ENCODE data around the gene LENG8. TPM values are rescaled to one million over a fixed set of nuclear protein-coding genes. Genes with fewer than 3 reads are reported as not detected.
"Not testable (repeated sequence)": the region's sequence is repeated elsewhere in the genome, so short reads cannot be mapped to it uniquely, and the experiment has no call there.

The LENG8 gene
- total and polyA plus RNA-seq, 4 donors = 6.9 to 46.7 (median 18.7) TPM

DNA sequence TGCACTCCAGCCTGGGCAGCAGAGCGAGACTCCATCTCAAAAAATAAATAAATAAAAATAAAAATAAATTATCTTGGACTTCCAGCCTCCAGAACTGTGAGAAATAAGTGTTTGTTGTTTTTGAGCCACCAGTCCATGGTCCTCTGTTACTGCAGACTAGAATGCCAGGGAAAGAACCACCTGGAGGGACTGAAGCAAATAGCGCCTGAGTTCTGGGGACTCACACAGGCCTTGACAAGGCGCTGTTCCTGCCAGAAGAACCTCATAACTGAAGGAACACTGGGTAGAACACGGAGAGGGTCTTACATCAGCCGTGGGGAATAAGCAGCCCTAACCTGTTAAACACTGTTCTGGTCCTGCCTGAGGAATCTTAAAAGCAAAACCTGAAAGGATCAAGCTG lies 8.4 kb upstream of the LENG8 start:
- WGBS = 94% methylated on average over 5 of the region's 5 CpGs
- no peaks in the 10 kb centered on the region for H3K9me3 ChIP-seq (ENCODE audit: control insufficient read depth in 4 of 4, low read length in 3 of 4)
- peaks cover 0 to 5% (median 2%) of the 10 kb centered on the region in 4 donors for H3K4me1 ChIP-seq (ENCODE audit: control insufficient read depth in 4 of 4, insufficient read depth in 4 of 4, low read length in 3 of 4)
- H3K27me3 ChIP-seq (ENCODE audit: control insufficient read depth in 4 of 4, insufficient read depth in 4 of 4, low read length in 3 of 4) = no peaks in the 10 kb centered on the region
- H3K27ac ChIP-seq (ENCODE audit: low read depth in 1 of 2, low read length in 2 of 2) = no peak overlapping the region
- H3K9ac ChIP-seq (ENCODE audit: low read depth in 1 of 2, low read length in 2 of 2) = no peak overlapping the region
- no peak for DNase-seq (ENCODE audit: low spot score)
- TF ChIP-seq FOXA2 (IDR thresholded peaks at IDR 0.05) (no peak), TAF1 (conservative IDR thresholded peaks at IDR 0.05) (no peak)
- TF ChIP-seq, protein P1, sequence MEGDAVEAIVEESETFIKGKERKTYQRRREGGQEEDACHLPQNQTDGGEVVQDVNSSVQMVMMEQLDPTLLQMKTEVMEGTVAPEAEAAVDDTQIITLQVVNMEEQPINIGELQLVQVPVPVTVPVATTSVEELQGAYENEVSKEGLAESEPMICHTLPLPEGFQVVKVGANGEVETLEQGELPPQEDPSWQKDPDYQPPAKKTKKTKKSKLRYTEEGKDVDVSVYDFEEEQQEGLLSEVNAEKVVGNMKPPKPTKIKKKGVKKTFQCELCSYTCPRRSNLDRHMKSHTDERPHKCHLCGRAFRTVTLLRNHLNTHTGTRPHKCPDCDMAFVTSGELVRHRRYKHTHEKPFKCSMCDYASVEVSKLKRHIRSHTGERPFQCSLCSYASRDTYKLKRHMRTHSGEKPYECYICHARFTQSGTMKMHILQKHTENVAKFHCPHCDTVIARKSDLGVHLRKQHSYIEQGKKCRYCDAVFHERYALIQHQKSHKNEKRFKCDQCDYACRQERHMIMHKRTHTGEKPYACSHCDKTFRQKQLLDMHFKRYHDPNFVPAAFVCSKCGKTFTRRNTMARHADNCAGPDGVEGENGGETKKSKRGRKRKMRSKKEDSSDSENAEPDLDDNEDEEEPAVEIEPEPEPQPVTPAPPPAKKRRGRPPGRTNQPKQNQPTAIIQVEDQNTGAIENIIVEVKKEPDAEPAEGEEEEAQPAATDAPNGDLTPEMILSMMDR (IDR thresholded peaks at IDR 0.05; ENCODE audit: low read depth, low read length, missing input control) = no peak
- peaks cover 0 to 4% (median under 1%) of the 10 kb centered on the region in 4 donors for H3K36me3 ChIP-seq (ENCODE audit: control insufficient read depth in 4 of 4, insufficient read depth in 3 of 4, low read depth in 1 of 4, low read length in 3 of 4)
- no peak overlapping the region for H3K4me3 ChIP-seq (ENCODE audit: low read depth in 1 of 3, low read length in 3 of 3)

DNA sequence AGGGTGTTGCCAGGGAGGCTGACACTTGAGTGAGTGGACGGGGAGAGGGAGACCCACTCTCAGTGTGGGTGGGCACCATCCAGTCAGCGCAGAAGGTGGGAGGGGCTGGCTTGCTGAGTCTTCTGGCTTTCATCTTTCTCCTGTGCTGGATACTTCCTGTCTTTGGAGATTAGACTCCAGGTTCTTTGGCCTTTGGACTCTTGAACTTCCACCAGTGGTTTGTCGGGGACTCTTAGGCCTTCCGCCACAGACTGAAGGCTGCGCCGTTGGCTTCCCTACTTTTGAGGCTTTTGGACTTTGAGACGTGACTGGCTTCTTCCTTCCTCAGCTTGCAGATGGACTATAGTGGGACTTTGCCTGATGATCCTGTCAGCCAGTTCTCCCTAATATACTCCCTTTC lies 4.3 kb upstream of the LENG8 start:
- Histone ChIP-seq H3K9ac (ENCODE audit: low read depth in 1 of 2, low read length in 2 of 2) (no peak overlapping the region), H3K27me3 (ENCODE audit: control insufficient read depth in 4 of 4, insufficient read depth in 4 of 4, low read length in 3 of 4) (no peaks in the 10 kb centered on the region), H3K4me1 (ENCODE audit: control insufficient read depth in 4 of 4, insufficient read depth in 4 of 4, low read length in 3 of 4) (peaks cover 0 to 12% (median 8%) of the 10 kb centered on the region in 4 donors), H3K9me3 (ENCODE audit: control insufficient read depth in 4 of 4, low read length in 3 of 4) (no peaks in the 10 kb centered on the region), H3K36me3 (ENCODE audit: control insufficient read depth in 4 of 4, insufficient read depth in 3 of 4, low read depth in 1 of 4, low read length in 3 of 4) (peaks cover 0 to 4% (median under 1%) of the 10 kb centered on the region in 4 donors), H3K4me3 (ENCODE audit: low read depth in 1 of 3, low read length in 3 of 3) (no peak overlapping the region), H3K27ac (ENCODE audit: low read depth in 1 of 2, low read length in 2 of 2) (no peak overlapping the region)
- DNase-seq (ENCODE audit: low spot score) = no peak
- 58% methylated on average over 7 of the region's 7 CpGs for WGBS
- TF ChIP-seq, protein P2, sequence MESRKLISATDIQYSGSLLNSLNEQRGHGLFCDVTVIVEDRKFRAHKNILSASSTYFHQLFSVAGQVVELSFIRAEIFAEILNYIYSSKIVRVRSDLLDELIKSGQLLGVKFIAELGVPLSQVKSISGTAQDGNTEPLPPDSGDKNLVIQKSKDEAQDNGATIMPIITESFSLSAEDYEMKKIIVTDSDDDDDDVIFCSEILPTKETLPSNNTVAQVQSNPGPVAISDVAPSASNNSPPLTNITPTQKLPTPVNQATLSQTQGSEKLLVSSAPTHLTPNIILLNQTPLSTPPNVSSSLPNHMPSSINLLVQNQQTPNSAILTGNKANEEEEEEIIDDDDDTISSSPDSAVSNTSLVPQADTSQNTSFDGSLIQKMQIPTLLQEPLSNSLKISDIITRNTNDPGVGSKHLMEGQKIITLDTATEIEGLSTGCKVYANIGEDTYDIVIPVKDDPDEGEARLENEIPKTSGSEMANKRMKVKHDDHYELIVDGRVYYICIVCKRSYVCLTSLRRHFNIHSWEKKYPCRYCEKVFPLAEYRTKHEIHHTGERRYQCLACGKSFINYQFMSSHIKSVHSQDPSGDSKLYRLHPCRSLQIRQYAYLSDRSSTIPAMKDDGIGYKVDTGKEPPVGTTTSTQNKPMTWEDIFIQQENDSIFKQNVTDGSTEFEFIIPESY (IDR thresholded peaks at IDR 0.05) = no peak
- TF ChIP-seq, protein P3, sequence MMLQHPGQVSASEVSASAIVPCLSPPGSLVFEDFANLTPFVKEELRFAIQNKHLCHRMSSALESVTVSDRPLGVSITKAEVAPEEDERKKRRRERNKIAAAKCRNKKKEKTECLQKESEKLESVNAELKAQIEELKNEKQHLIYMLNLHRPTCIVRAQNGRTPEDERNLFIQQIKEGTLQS (IDR thresholded peaks at IDR 0.05) = no peak
- TF ChIP-seq JUND (IDR thresholded peaks at IDR 0.05) = no peak
- TF ChIP-seq RAD21 (IDR thresholded peaks at IDR 0.05) = no peak
- TF ChIP-seq, protein P4, sequence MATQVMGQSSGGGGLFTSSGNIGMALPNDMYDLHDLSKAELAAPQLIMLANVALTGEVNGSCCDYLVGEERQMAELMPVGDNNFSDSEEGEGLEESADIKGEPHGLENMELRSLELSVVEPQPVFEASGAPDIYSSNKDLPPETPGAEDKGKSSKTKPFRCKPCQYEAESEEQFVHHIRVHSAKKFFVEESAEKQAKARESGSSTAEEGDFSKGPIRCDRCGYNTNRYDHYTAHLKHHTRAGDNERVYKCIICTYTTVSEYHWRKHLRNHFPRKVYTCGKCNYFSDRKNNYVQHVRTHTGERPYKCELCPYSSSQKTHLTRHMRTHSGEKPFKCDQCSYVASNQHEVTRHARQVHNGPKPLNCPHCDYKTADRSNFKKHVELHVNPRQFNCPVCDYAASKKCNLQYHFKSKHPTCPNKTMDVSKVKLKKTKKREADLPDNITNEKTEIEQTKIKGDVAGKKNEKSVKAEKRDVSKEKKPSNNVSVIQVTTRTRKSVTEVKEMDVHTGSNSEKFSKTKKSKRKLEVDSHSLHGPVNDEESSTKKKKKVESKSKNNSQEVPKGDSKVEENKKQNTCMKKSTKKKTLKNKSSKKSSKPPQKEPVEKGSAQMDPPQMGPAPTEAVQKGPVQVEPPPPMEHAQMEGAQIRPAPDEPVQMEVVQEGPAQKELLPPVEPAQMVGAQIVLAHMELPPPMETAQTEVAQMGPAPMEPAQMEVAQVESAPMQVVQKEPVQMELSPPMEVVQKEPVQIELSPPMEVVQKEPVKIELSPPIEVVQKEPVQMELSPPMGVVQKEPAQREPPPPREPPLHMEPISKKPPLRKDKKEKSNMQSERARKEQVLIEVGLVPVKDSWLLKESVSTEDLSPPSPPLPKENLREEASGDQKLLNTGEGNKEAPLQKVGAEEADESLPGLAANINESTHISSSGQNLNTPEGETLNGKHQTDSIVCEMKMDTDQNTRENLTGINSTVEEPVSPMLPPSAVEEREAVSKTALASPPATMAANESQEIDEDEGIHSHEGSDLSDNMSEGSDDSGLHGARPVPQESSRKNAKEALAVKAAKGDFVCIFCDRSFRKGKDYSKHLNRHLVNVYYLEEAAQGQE (IDR thresholded peaks at IDR 0.05) = no peak
- TF ChIP-seq HNF4A (conservative IDR thresholded peaks at IDR 0.05) = peak; percentile 42 to 65
- TF ChIP-seq GABPA (IDR thresholded peaks at IDR 0.05 in 1 of 2, conservative IDR thresholded peaks at IDR 0.05 in 1 of 2) = no peak
- TF ChIP-seq, protein P5, sequence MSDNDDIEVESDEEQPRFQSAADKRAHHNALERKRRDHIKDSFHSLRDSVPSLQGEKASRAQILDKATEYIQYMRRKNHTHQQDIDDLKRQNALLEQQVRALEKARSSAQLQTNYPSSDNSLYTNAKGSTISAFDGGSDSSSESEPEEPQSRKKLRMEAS (IDR thresholded peaks at IDR 0.05) = no peak
- no peak for TF ChIP-seq YY1 (IDR thresholded peaks at IDR 0.05)
- TF ChIP-seq EGR1 (IDR thresholded peaks at IDR 0.05; ENCODE audit: low read depth in 2 of 2) = no peak
- peak; percentile 15 for TF ChIP-seq SP1 (IDR thresholded peaks at IDR 0.05)
- peak; percentile 31 for TF ChIP-seq NR2F2 (IDR thresholded peaks at IDR 0.05)
- no peak for TF ChIP-seq TAF1 (conservative IDR thresholded peaks at IDR 0.05)
- peak in 1 of 2 donors; percentile 55 for TF ChIP-seq RXRA (IDR thresholded peaks at IDR 0.05)
- TF ChIP-seq FOXA1 (IDR thresholded peaks at IDR 0.05) = no peak
- no peak for TF ChIP-seq HNF4G (IDR thresholded peaks at IDR 0.05)
- TF ChIP-seq FOXA2 (IDR thresholded peaks at IDR 0.05) = no peak
- TF ChIP-seq, protein P1 (IDR thresholded peaks at IDR 0.05; ENCODE audit: low read depth, low read length, missing input control) = no peak

DNA sequence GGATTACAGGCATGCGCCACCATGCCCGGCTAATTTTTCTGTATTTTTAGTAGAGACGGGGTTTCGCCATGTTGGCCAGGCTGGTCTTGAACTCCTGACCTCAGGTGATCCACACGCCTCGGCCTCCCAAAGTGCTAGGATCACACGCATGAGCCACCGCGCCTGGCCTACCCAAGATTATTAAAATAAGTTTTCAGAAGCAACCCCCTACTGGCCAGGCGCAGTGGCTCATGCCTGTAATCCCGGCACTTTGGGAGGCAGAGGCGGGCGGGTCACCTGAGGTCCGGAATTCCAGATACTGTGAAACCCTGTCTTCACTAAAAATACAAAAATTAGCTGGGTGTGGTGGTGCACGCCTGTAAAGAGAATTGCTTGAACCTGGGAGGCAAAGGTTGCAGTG lies 2.6 kb upstream of the LENG8 start:
- H3K4me3 ChIP-seq (ENCODE audit: low read depth in 1 of 3, low read length in 3 of 3) = not testable (repeated sequence)
- peaks cover 3 to 28% (median 24%) of the 10 kb centered on the region in 4 donors for H3K4me1 ChIP-seq (ENCODE audit: control insufficient read depth in 4 of 4, insufficient read depth in 4 of 4, low read length in 3 of 4)

More for the DNA sequence above, 2.6 kb upstream of the LENG8 start:
- H3K36me3 ChIP-seq (ENCODE audit: control insufficient read depth in 4 of 4, insufficient read depth in 3 of 4, low read depth in 1 of 4, low read length in 3 of 4); H3K9ac ChIP-seq (ENCODE audit: low read depth in 1 of 2, low read length in 2 of 2); H3K27me3 ChIP-seq (ENCODE audit: control insufficient read depth in 4 of 4, insufficient read depth in 4 of 4, low read length in 3 of 4); H3K9me3 ChIP-seq (ENCODE audit: control insufficient read depth in 4 of 4, low read length in 3 of 4); DNase-seq (ENCODE audit: low spot score); H3K27ac ChIP-seq (ENCODE audit: low read depth in 1 of 2, low read length in 2 of 2): not testable (repeated sequence)
- WGBS = 96% methylated on average over 15 of the region's 15 CpGs
